HG02970 (cell line): ENCODE results near the gene PTPN9.

Experiments
- ATAC-seq: cut with Tn5 transposase; IDR thresholded peaks from one replicate; pipeline ENCODE4 v1.9.1; 2021; ENCODE audit warnings: mild to moderate bottlenecking, moderate library complexity, moderate number of reproducible peaks; ENCODE audit not compliant: unreplicated experiment, low FRiP score

The PTPN9 gene

GRCh38 chr15:75428152-75428551, 151.0 kb downstream of the PTPN9 start:
- no peak for ATAC-seq

GRCh38 chr15:75425966-75426500, 153.1 kb downstream of the PTPN9 start:
- no peak for ATAC-seq

GRCh38 chr15:75422554-75422953, 156.6 kb downstream of the PTPN9 start:
- no peak for ATAC-seq

GRCh38 chr15:75420698-75421097, 158.4 kb downstream of the PTPN9 start:
- ATAC-seq, result no peak

- no peak for ATAC-seq
These were observed 162.5 kb downstream of the PTPN9 start for GRCh38 chr15:75416584-75416983.
